GM12878 (cell line): ENCODE results near the gene FADS1. TPM values are rescaled to one million over a fixed set of nuclear protein-coding genes. Genes with fewer than 3 reads are reported as not detected.

Experiments
- ATAC-seq: fragments of 200-7000 bp; cut with Tn5 transposase; 3 replicates; pipeline ENCODE4 v1.9.1; 2020; ENCODE audit warnings: mild to moderate bottlenecking, moderate library complexity
- BruUV-seq: library from RNA; stranded (reverse); fragments of 400-500 nt; replicated peaks from 2 replicates; lab custom pipeline; 2021; lab: Mats Ljungman, UMichigan
- CTCF ChIA-PET: fragments of 300-600 bp; sonication (Branson Sonifier 250); formaldehyde crosslinking; extraction: SDS; loops from one replicate; lab custom pipeline; 2021; ENCODE audit warnings: inconsistent platforms; lab: Yijun Ruan, JAX
- POLR2A ChIA-PET: fragments of 350-600 bp; formaldehyde crosslinking; extraction: SDS; loops from one replicate; lab custom pipeline; 2021; ENCODE audit warnings: inconsistent platforms; lab: Charles Lee
- RAD21 ChIA-PET: fragments of 300-600 bp; sonication (Branson Sonifier 250); formaldehyde crosslinking; loops from one replicate; lab custom pipeline; 2023; ENCODE audit warnings: antibody characterized with exemption; ENCODE audit not compliant: unreplicated experiment; lab: Charles Lee
- SMC1A ChIA-PET: fragments of 300-600 bp; sonication (Branson Sonifier 250); formaldehyde crosslinking; loops from one replicate; lab custom pipeline; 2023; ENCODE audit not compliant: unreplicated experiment, uncharacterized antibody; lab: Charles Lee
- DNase-seq: peaks from one replicate; pipeline ENCODE4 v3.0.0-alpha.2; 2011; ENCODE audit warnings: low read depth, low spot score
- FAIRE-seq: peaks from 3 replicates; lab custom pipeline; 2011; peaks lifted over from hg19 to GRCh38; lab: Jason Lieb, UNC
- H2AFZ ChIP-seq: 2 replicates; pipeline ENCODE4 v1.6.0; 2011; ENCODE audit warnings: low read depth, low read length, control low read depth; ENCODE audit not compliant: control insufficient read depth
- H3K27ac ChIP-seq: 2 replicates; pipeline ENCODE4 v1.5.1; 2011; ENCODE audit warnings: control low read depth; ENCODE audit not compliant: control insufficient read depth, insufficient read depth
- H3K27me3 ChIP-seq, 2 experiments: replicated peaks in 1 of 2; 2 replicates each; pipeline versions ENCODE4 v1.6.0 to v1.6.1; 2011; ENCODE audit warnings: low read length in 1 of 2; ENCODE audit not compliant: control insufficient read depth in 2 of 2, insufficient read depth in 2 of 2
- H3K36me3 ChIP-seq, 2 experiments: 2 replicates each; pipeline ENCODE4 v1.5.1; 2011; ENCODE audit warnings: low read length in 1 of 2; ENCODE audit not compliant: control insufficient read depth in 2 of 2, insufficient read depth in 2 of 2
- H3K4me1 ChIP-seq: 2 replicates; pipeline ENCODE4 v1.6.1; 2011; ENCODE audit warnings: mild to moderate bottlenecking, low read length, moderate library complexity, mixed read lengths; ENCODE audit not compliant: control insufficient read depth, insufficient read depth
- H3K4me2 ChIP-seq: 2 replicates; pipeline ENCODE4 v1.6.0; 2011; ENCODE audit warnings: control low read depth; ENCODE audit not compliant: control insufficient read depth, insufficient read depth
- H3K4me3 ChIP-seq: fragments of 200-600 bp; sonication (generic); 2 replicates; pipeline ENCODE4 v1.5.1; 2016
- H3K79me2 ChIP-seq: 2 replicates; pipeline ENCODE4 v1.6.0; 2011; ENCODE audit warnings: low read length; ENCODE audit not compliant: control insufficient read depth, insufficient read depth
- H3K9ac ChIP-seq: 2 replicates; pipeline ENCODE4 v1.8.0; 2011; ENCODE audit warnings: low read length, control low read depth, mixed read lengths; ENCODE audit not compliant: control insufficient read depth, insufficient read depth
- H3K9me3 ChIP-seq: replicated peaks from 3 replicates; pipeline ENCODE4 v1.5.1; 2011; ENCODE audit warnings: mild to moderate bottlenecking, low read length; ENCODE audit not compliant: control insufficient read depth, insufficient read depth
- H4K20me1 ChIP-seq: 2 replicates; pipeline ENCODE4 v1.6.0; 2011; ENCODE audit not compliant: control insufficient read depth, insufficient read depth
- BCL11A ChIP-seq: IDR thresholded peaks from 2 replicates; pipeline ENCODE4 v1.6.1; 2011; ENCODE audit warnings: low read depth, low read length
- CREM ChIP-seq: IDR thresholded peaks from 2 replicates; pipeline ENCODE4 v1.6.1; 2014; ENCODE audit warnings: antibody characterized with exemption, low read depth
- GABPA ChIP-seq: IDR thresholded peaks from 2 replicates; pipeline ENCODE4 v1.6.1; 2014; ENCODE audit warnings: antibody characterized with exemption, low read depth, mild to moderate bottlenecking, inconsistent platforms
- HDAC6 ChIP-seq: fragments of 200-600 bp; sonication (generic); IDR thresholded peaks from one replicate; pipeline ENCODE4 v1.8.0; 2017; ENCODE audit warnings: antibody characterized with exemption; ENCODE audit not compliant: unreplicated experiment
- IRF4 ChIP-seq: IDR thresholded peaks from 2 replicates; pipeline ENCODE4 v1.6.1; 2011; ENCODE audit warnings: low read depth, low read length
- JUND ChIP-seq: IDR thresholded peaks from 2 replicates; pipeline ENCODE4 v1.6.1; 2012; ENCODE audit warnings: low read depth, mild to moderate bottlenecking, low read length, improper control_type of control experiment, moderate library complexity
- POU2F2 ChIP-seq: IDR thresholded peaks from 3 replicates; pipeline ENCODE4 v1.6.1; 2011; ENCODE audit warnings: low read depth, mild to moderate bottlenecking, low read length, borderline replicate concordance
- RAD21 ChIP-seq: IDR thresholded peaks from 2 replicates; pipeline ENCODE4 v1.6.1; 2011; ENCODE audit warnings: mild to moderate bottlenecking, low read depth, low read length, moderate library complexity; ENCODE audit not compliant: insufficient read depth
- RELA ChIP-seq: fragments of 450-650 bp; IDR thresholded peaks from 2 replicates; pipeline ENCODE4 v1.8.0; 2014; ENCODE audit warnings: borderline replicate concordance; ENCODE audit not compliant: partially characterized antibody
- SIN3A ChIP-seq: IDR thresholded peaks from 2 replicates; pipeline ENCODE4 v1.6.1; 2012; ENCODE audit warnings: low read depth, low read length, improper control_type of control experiment
- SMC3 ChIP-seq: IDR thresholded peaks from 2 replicates; pipeline ENCODE4 v1.6.1; 2011; ENCODE audit warnings: low read length, improper control_type of control experiment, borderline replicate concordance
- SP1 ChIP-seq: IDR thresholded peaks from one replicate; pipeline ENCODE4 v1.6.1; 2011; ENCODE audit warnings: low read depth, low read length
- TARDBP ChIP-seq: IDR thresholded peaks from 2 replicates; pipeline ENCODE4 v1.6.1; 2016; ENCODE audit warnings: borderline replicate concordance
- ZNF207 ChIP-seq: fragments of 450-650 bp; IDR thresholded peaks from 2 replicates; pipeline ENCODE4 v1.6.1; 2014; ENCODE audit warnings: antibody characterized with exemption, mild to moderate bottlenecking, borderline replicate concordance
- ZNF217 ChIP-seq: fragments of 450-650 bp; IDR thresholded peaks from 2 replicates; pipeline ENCODE4 v1.6.1; 2017; ENCODE audit warnings: antibody characterized with exemption, mild to moderate bottlenecking
- WGBS: methylation state at CpG from one replicate; pipeline ENCODE4 v1.1.6; 2016; ENCODE audit warnings: low lambda C conversion rate; ENCODE audit not compliant: insufficient replicate concordance, insufficient coverage; ENCODE audit errors: missing lambda C conversion rate; 5-methylcytosine and 5-hydroxymethylcytosine counted together
- in situ Hi-C: fragments of 300-500 bp; cut with MboI; formaldehyde crosslinking; loops from 9 replicates; pipeline ENCODE4 v1.14.3; 2018; ENCODE audit warnings: mixed read lengths
- intact Hi-C: fragments of 100-400 bp; cut with micrococcal nuclease; formaldehyde crosslinking; loops from one replicate; pipeline ENCODE4 v1.14.2; 2022; ENCODE audit not compliant: unreplicated experiment
- polyA plus RNA-seq, 11 experiments: library from polyadenylated mRNA; depleted of rRNA in 4 of 11; unstranded in 6 of 11; stranded (reverse) in 5 of 11; fragments of >200 nt; fragmentation: Nextera tagmentation in 4 of 11; fragmentation: Illumina TruSeq in 1 of 11; extraction: Ambion mirVana in 4 of 11; extraction: Trizol in 1 of 11; gene quantifications; 1 replicate in 1 of 11; 2 replicates in 10 of 11; pipeline versions ENCODE4 v1.2.1 to v1.2.3, GENCODE V29; 2011 to 2016; ENCODE audit warnings: inconsistent platforms in 2 of 11, missing spikeins in 2 of 11, low read depth in 1 of 11
- total RNA-seq, 4 experiments: library from RNA; depleted of rRNA in 3 of 4; stranded (reverse); fragments of >200 nt in 3 of 4; fragmentation: Illumina TruSeq in 1 of 4; extraction: Trizol in 1 of 4; gene quantifications; 2 replicates each; pipeline versions ENCODE4 v1.2.1 to v1.2.3, GENCODE V29; 2013 to 2021
- TF ChIP-seq, protein P1 (sequence below): fragments of 450-650 bp; IDR thresholded peaks from 2 replicates; pipeline ENCODE4 v1.6.1; 2016; ENCODE audit warnings: mild to moderate bottlenecking
- TF ChIP-seq, protein P2 (sequence below): IDR thresholded peaks from 2 replicates; pipeline ENCODE4 v1.6.1; 2011; ENCODE audit warnings: mild to moderate bottlenecking, low read depth, low read length, moderate library complexity; ENCODE audit not compliant: insufficient replicate concordance
- TF ChIP-seq, protein P3 (sequence below): fragments of 450-650 bp; IDR thresholded peaks from 2 replicates; pipeline ENCODE4 v1.6.1; 2018; ENCODE audit warnings: mild to moderate bottlenecking, low read depth, moderate library complexity; ENCODE audit not compliant: partially characterized antibody

Gene FADS1
- total and polyA plus RNA-seq, 10 of the 15 experiments (the other 5 are each of a cell fraction or from before 2014, with no cell fraction given) = 8.8 to 73.9 (median 39.0) TPM

DNA sequence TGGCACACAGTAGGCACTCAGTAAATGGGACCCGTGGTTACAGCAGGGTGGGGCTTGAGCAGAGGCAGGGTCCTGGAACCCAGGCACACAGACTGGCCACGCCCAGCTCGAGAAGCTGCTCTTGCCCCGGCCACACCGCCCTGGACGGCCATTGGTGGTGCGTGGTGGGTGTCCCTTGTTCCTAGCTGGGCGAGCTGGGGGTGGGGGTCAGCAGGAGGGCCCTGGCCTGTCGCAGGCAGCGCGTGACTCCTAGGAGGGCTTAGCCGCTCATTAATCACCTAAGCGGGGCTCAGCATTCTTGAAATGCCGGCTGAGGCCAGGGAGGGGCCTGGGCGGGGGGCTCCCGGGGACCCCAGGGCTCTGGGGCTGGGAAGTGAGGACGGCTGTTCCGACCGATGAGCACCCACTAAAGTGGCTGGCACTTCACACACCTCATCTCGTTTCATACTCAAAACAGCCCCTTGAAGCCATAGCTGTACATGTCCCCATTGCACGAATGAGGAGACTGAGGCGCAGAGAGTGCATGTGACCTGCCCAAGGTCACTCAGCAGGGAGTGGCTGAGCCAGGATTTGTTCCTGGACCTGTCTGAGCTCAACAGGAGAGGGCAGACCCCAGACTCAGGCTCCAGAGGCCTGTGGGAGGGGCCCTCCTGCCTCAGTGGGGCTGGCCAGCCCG is 52.7 kb downstream of the FADS1 start:
- Histone ChIP-seq H3K4me2 (no peak overlapping the region), H2AFZ (no peak overlapping the region), H3K36me3 (no peaks in the 10 kb centered on the region), H4K20me1 (no peaks in the 10 kb centered on the region), H3K27ac (no peak overlapping the region), H3K9me3 (no peaks in the 10 kb centered on the region), H3K9ac (no peak overlapping the region), H3K4me1 (no peaks in the 10 kb centered on the region), H3K4me3 (no peak overlapping the region), H3K79me2 (no peaks in the 10 kb centered on the region), H3K27me3 (no peaks in the 10 kb centered on the region)
- ChIA-PET CTCF (interaction anchor here (0.9 to 2.0 kb wide), 3 partner anchors 11 to 204 kb away, joined by 3 to 5 read pairs (median 4); no protein-coding TSS in a partner anchor), RAD21 (no interaction called here), SMC1A (no interaction called here), POLR2A (no interaction called here)
- DNase-seq (no peak), ATAC-seq (no peak), FAIRE-seq (no peak)
- 69% methylated on average over 22 of the region's 23 CpGs for WGBS
- BruUV-seq = no TSS peak
- in situ Hi-C loops = no loop called here
- TF ChIP-seq, protein P1, sequence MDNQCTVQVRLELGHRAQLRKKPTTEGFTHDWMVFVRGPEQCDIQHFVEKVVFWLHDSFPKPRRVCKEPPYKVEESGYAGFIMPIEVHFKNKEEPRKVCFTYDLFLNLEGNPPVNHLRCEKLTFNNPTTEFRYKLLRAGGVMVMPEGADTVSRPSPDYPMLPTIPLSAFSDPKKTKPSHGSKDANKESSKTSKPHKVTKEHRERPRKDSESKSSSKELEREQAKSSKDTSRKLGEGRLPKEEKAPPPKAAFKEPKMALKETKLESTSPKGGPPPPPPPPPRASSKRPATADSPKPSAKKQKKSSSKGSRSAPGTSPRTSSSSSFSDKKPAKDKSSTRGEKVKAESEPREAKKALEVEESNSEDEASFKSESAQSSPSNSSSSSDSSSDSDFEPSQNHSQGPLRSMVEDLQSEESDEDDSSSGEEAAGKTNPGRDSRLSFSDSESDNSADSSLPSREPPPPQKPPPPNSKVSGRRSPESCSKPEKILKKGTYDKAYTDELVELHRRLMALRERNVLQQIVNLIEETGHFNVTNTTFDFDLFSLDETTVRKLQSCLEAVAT = no peak
- TF ChIP-seq SIN3A (no peak), ZNF217 (no peak), SMC3 (no peak), GABPA (no peak), IRF4 (no peak), TARDBP (no peak), ZNF207 (no peak), POU2F2 (no peak), RELA (no peak), SP1 (no peak), JUND (no peak), BCL11A (no peak), HDAC6 (no peak), RAD21 (no peak), CREM (no peak)
- TF ChIP-seq, protein P2, sequence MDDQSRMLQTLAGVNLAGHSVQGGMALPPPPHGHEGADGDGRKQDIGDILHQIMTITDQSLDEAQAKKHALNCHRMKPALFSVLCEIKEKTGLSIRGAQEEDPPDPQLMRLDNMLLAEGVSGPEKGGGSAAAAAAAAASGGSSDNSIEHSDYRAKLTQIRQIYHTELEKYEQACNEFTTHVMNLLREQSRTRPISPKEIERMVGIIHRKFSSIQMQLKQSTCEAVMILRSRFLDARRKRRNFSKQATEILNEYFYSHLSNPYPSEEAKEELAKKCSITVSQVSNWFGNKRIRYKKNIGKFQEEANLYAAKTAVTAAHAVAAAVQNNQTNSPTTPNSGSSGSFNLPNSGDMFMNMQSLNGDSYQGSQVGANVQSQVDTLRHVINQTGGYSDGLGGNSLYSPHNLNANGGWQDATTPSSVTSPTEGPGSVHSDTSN = no peak
- TF ChIP-seq, protein P3, sequence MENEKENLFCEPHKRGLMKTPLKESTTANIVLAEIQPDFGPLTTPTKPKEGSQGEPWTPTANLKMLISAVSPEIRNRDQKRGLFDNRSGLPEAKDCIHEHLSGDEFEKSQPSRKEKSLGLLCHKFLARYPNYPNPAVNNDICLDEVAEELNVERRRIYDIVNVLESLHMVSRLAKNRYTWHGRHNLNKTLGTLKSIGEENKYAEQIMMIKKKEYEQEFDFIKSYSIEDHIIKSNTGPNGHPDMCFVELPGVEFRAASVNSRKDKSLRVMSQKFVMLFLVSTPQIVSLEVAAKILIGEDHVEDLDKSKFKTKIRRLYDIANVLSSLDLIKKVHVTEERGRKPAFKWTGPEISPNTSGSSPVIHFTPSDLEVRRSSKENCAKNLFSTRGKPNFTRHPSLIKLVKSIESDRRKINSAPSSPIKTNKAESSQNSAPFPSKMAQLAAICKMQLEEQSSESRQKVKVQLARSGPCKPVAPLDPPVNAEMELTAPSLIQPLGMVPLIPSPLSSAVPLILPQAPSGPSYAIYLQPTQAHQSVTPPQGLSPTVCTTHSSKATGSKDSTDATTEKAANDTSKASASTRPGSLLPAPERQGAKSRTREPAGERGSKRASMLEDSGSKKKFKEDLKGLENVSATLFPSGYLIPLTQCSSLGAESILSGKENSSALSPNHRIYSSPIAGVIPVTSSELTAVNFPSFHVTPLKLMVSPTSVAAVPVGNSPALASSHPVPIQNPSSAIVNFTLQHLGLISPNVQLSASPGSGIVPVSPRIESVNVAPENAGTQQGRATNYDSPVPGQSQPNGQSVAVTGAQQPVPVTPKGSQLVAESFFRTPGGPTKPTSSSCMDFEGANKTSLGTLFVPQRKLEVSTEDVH = no peak
- intact Hi-C loops = no loop called here
